ENCODE measurements around the gene PIGS.

DNA sequence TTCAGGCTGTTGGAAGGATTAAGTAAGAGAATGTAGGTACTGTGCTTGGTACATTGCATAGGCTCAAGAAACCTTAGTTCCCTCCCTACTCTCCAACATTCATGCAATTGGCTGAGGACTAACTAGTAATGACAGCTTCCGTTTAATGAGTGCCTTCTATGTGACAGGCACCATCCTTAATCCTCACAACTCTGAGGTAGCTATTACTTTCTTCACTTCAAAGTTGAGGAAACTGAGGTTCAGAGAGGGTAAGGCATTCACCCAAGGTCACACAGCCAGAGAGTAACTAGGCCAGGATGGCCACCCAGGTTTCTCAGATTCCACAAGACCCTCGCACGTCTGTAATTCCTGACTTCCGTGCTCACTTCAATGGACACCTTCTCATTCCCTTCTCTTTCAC lies 41.1 kb downstream of the PIGS start:
- TF ChIP-seq, protein P1, sequence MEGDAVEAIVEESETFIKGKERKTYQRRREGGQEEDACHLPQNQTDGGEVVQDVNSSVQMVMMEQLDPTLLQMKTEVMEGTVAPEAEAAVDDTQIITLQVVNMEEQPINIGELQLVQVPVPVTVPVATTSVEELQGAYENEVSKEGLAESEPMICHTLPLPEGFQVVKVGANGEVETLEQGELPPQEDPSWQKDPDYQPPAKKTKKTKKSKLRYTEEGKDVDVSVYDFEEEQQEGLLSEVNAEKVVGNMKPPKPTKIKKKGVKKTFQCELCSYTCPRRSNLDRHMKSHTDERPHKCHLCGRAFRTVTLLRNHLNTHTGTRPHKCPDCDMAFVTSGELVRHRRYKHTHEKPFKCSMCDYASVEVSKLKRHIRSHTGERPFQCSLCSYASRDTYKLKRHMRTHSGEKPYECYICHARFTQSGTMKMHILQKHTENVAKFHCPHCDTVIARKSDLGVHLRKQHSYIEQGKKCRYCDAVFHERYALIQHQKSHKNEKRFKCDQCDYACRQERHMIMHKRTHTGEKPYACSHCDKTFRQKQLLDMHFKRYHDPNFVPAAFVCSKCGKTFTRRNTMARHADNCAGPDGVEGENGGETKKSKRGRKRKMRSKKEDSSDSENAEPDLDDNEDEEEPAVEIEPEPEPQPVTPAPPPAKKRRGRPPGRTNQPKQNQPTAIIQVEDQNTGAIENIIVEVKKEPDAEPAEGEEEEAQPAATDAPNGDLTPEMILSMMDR (IDR thresholded peaks at IDR 0.05; ENCODE audit: insufficient read depth, low read depth, low read length), result no peak
- no peak for TF ChIP-seq EZH2 (IDR thresholded peaks at IDR 0.05; ENCODE audit: insufficient read depth, low read length)
